Measurements from ENCODE around the gene NELFB.

DNA sequence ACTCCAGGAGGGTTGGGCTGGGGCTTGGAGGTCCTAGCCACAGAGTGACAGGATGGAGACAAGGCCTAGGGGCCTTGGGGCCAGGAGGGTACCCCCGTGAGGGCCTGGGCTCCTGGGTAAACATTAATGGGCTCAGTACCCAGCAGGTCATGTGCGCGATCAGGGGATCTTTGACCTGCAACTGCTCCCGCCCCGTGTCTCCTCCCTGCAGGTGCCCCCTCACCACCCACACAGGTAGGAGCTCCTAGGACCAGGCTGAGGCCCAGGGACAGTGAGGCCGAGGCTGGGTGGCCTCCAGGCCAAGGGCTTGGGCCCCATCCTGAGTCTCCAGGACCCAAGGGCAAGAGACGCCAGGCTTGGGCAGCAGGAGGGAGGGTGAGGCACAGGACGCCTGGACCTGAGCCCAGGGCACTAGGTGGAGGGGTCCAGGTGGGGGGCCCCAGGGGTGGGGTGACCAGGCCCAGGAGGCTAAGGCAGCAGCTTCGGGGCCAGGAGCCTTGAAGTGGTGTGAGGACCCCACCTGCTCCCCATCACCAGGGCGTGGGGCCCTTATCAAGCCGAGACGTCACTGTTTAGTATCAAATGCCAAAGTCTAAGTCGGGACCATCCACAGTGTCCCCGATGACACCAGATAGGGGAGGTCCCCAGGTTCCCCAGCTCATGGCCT lies 24.3 kb upstream of the NELFB start, which contains the start of gene SLC34A3:
- TF ChIP-seq, protein P1, sequence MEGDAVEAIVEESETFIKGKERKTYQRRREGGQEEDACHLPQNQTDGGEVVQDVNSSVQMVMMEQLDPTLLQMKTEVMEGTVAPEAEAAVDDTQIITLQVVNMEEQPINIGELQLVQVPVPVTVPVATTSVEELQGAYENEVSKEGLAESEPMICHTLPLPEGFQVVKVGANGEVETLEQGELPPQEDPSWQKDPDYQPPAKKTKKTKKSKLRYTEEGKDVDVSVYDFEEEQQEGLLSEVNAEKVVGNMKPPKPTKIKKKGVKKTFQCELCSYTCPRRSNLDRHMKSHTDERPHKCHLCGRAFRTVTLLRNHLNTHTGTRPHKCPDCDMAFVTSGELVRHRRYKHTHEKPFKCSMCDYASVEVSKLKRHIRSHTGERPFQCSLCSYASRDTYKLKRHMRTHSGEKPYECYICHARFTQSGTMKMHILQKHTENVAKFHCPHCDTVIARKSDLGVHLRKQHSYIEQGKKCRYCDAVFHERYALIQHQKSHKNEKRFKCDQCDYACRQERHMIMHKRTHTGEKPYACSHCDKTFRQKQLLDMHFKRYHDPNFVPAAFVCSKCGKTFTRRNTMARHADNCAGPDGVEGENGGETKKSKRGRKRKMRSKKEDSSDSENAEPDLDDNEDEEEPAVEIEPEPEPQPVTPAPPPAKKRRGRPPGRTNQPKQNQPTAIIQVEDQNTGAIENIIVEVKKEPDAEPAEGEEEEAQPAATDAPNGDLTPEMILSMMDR (conservative IDR thresholded peaks at IDR 0.05; ENCODE audit: low read depth, low read length), result no peak
- no peak for TF ChIP-seq EZH2 (IDR thresholded peaks at IDR 0.05; ENCODE audit: borderline replicate concordance, low read depth, low read length, poor library complexity, severe bottlenecking)
